ENCODE results near the gene GPSM1. TPM values are rescaled to one million over a fixed set of nuclear protein-coding genes. Genes with fewer than 3 reads are reported as not detected.

The GPSM1 gene
- total RNA-seq, 1 experiment from 2014 or later: 14.2 TPM

- H3K36me3 Mint-ChIP-seq: peaks cover 42% of the 10 kb centered on the region
- no peak for TF ChIP-seq ZNF512 (CRISPR knock-in tag; IDR thresholded peaks at IDR 0.05; ENCODE audit: borderline replicate concordance)
- TF ChIP-seq ZNF121 (CRISPR knock-in tag; IDR thresholded peaks at IDR 0.05): no peak
- TF ChIP-seq, protein P1, sequence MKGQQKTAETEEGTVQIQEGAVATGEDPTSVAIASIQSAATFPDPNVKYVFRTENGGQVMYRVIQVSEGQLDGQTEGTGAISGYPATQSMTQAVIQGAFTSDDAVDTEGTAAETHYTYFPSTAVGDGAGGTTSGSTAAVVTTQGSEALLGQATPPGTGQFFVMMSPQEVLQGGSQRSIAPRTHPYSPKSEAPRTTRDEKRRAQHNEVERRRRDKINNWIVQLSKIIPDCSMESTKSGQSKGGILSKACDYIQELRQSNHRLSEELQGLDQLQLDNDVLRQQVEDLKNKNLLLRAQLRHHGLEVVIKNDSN (CRISPR knock-in tag; IDR thresholded peaks at IDR 0.05): no peak
- no peak for TF ChIP-seq ATF1 (CRISPR knock-in tag; IDR thresholded peaks at IDR 0.05)
- TF ChIP-seq, protein P2, sequence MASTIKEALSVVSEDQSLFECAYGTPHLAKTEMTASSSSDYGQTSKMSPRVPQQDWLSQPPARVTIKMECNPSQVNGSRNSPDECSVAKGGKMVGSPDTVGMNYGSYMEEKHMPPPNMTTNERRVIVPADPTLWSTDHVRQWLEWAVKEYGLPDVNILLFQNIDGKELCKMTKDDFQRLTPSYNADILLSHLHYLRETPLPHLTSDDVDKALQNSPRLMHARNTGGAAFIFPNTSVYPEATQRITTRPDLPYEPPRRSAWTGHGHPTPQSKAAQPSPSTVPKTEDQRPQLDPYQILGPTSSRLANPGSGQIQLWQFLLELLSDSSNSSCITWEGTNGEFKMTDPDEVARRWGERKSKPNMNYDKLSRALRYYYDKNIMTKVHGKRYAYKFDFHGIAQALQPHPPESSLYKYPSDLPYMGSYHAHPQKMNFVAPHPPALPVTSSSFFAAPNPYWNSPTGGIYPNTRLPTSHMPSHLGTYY (CRISPR knock-in tag; IDR thresholded peaks at IDR 0.05): no peak
- no peak for TF ChIP-seq KAT7 (CRISPR knock-in tag; IDR thresholded peaks at IDR 0.05; ENCODE audit: borderline replicate concordance)
- no peak for TF ChIP-seq ELF4 (CRISPR knock-in tag; IDR thresholded peaks at IDR 0.05; ENCODE audit: low read depth)
- no peak for TF ChIP-seq FOXK1 (CRISPR knock-in tag; IDR thresholded peaks at IDR 0.05)
- TF ChIP-seq, protein P3, sequence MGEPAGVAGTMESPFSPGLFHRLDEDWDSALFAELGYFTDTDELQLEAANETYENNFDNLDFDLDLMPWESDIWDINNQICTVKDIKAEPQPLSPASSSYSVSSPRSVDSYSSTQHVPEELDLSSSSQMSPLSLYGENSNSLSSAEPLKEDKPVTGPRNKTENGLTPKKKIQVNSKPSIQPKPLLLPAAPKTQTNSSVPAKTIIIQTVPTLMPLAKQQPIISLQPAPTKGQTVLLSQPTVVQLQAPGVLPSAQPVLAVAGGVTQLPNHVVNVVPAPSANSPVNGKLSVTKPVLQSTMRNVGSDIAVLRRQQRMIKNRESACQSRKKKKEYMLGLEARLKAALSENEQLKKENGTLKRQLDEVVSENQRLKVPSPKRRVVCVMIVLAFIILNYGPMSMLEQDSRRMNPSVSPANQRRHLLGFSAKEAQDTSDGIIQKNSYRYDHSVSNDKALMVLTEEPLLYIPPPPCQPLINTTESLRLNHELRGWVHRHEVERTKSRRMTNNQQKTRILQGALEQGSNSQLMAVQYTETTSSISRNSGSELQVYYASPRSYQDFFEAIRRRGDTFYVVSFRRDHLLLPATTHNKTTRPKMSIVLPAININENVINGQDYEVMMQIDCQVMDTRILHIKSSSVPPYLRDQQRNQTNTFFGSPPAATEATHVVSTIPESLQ (CRISPR knock-in tag; IDR thresholded peaks at IDR 0.05): no peak
- TF ChIP-seq MLX (CRISPR knock-in tag; IDR thresholded peaks at IDR 0.05): no peak
- TF ChIP-seq RELA (CRISPR knock-in tag; IDR thresholded peaks at IDR 0.05; ENCODE audit: borderline replicate concordance): no peak
- TF ChIP-seq, protein P4, sequence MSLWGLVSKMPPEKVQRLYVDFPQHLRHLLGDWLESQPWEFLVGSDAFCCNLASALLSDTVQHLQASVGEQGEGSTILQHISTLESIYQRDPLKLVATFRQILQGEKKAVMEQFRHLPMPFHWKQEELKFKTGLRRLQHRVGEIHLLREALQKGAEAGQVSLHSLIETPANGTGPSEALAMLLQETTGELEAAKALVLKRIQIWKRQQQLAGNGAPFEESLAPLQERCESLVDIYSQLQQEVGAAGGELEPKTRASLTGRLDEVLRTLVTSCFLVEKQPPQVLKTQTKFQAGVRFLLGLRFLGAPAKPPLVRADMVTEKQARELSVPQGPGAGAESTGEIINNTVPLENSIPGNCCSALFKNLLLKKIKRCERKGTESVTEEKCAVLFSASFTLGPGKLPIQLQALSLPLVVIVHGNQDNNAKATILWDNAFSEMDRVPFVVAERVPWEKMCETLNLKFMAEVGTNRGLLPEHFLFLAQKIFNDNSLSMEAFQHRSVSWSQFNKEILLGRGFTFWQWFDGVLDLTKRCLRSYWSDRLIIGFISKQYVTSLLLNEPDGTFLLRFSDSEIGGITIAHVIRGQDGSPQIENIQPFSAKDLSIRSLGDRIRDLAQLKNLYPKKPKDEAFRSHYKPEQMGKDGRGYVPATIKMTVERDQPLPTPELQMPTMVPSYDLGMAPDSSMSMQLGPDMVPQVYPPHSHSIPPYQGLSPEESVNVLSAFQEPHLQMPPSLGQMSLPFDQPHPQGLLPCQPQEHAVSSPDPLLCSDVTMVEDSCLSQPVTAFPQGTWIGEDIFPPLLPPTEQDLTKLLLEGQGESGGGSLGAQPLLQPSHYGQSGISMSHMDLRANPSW (CRISPR knock-in tag; conservative IDR thresholded peaks at IDR 0.05; ENCODE audit: low read depth): no peak
- no peaks in the 10 kb centered on the region for H3K9me3 Mint-ChIP-seq
- ChIA-PET POLR2A (no interaction called here), CTCF (no interaction called here)
- peaks cover under 1% of the 10 kb centered on the region; the same call in 1 of the 2 replicates for H3K4me1 Mint-ChIP-seq
- DNase-seq (ENCODE audit: low spot score): no peak
- no peak overlapping the region for H3K27ac Mint-ChIP-seq
- H3K27me3 Mint-ChIP-seq (ENCODE audit: low read depth): no peaks in the 10 kb centered on the region
- no peak overlapping the region for H3K4me3 Mint-ChIP-seq
- ATAC-seq: no peak
Measured at GRCh38 chr9:136393531-136393930, 66.2 kb downstream of the GPSM1 start.

- POLR2A ChIA-PET: no interaction called here
- H3K27me3 Mint-ChIP-seq (ENCODE audit: low read depth): no peaks in the 10 kb centered on the region
- no peaks in the 10 kb centered on the region for H3K9me3 Mint-ChIP-seq
- ATAC-seq: no peak
- peaks cover 9% of the 10 kb centered on the region for H3K4me1 Mint-ChIP-seq
- H3K36me3 Mint-ChIP-seq: peaks cover 42% of the 10 kb centered on the region
- H3K4me3 Mint-ChIP-seq: no peak overlapping the region
- CTCF ChIA-PET: interaction anchor here (1.3 kb wide), 1 partner anchor 31 kb away, joined by 3 read pairs; the partner anchor contains the start of gene DNLZ
- no peak for DNase-seq (ENCODE audit: low spot score)
- no peak overlapping the region for H3K27ac Mint-ChIP-seq
- TF ChIP-seq MXD4 (CRISPR knock-in tag; IDR thresholded peaks at IDR 0.05; ENCODE audit: borderline replicate concordance): no peak
- no peak for TF ChIP-seq OVOL2 (CRISPR knock-in tag; IDR thresholded peaks at IDR 0.05; ENCODE audit: borderline replicate concordance)
- TF ChIP-seq, protein P5, sequence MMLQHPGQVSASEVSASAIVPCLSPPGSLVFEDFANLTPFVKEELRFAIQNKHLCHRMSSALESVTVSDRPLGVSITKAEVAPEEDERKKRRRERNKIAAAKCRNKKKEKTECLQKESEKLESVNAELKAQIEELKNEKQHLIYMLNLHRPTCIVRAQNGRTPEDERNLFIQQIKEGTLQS (CRISPR knock-in tag; conservative IDR thresholded peaks at IDR 0.05): no peak
- no peak for TF ChIP-seq ZNF138 (CRISPR knock-in tag; conservative IDR thresholded peaks at IDR 0.05)
- TF ChIP-seq, protein P2 (CRISPR knock-in tag; IDR thresholded peaks at IDR 0.05): no peak
- no peak for TF ChIP-seq ZNF219 (CRISPR knock-in tag; IDR thresholded peaks at IDR 0.05; ENCODE audit: borderline replicate concordance)
- no peak for TF ChIP-seq NR2C2 (CRISPR knock-in tag; IDR thresholded peaks at IDR 0.05)
- TF ChIP-seq SMAD4 (CRISPR knock-in tag; IDR thresholded peaks at IDR 0.05): no peak
Measured at GRCh38 chr9:136394312-136395019, 67.1 kb downstream of the GPSM1 start.

Measured in WTC11 (cell line).